Measurements from ENCODE around the gene KCNV2.
"Not testable (repeated sequence)": the region's sequence is repeated elsewhere in the genome, so short reads cannot be mapped to it uniquely, and the experiment has no call there.

Gene KCNV2

GRCh38 chr9:2717385-2717784 is at the start of gene KCNV2:
KCNV2 (plus strand) TSS chr9:2717510; CDS start chr9:2717740, 230 bp downstream.
- DNase-seq: no peak

DNA sequence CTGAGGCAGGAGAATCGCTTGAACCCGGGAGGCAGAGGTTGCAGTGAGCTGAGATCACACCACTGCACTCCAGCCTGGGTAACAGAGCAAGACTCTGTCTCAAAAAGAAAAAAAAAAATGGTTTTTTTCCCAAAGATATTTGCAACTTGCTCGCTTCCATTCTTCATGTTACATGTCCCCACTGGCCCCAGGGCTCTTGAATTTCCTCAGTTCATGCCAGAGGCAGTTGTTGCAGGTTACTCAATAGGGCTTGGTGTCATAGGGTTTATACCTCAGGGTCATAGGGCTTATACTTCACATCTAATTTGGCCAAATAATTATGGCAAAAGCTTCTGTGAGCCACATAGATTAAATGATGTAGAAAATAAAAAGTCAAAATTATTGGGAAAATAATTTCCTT is 44.1 kb upstream of the KCNV2 start:
- DNase-seq: no peak

GRCh38 chr9:2674141-2674824 is 43.0 kb upstream of the KCNV2 start:
- DNase-seq: no peak

GRCh38 chr9:2675834-2676233 is 41.5 kb upstream of the KCNV2 start:
- no peak for DNase-seq

DNA sequence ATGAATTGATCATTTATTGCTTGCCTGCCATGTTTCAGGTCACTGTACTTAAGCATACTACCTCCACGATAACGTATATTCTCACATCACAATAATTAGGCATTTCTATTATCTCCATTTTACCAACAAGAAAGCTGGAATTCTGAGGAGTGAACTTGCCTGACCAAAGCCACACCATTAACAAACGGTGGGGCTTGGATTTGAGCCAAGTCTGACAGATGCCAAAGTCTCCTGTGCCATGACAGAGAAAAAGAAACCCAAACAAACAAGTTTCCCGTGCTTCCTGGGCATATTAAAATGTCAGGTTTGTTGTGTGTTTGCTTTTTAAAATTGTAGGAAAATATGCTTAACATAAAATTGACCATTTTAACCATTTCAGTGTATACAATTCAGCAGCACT is 40.8 kb upstream of the KCNV2 start:
- no peak for DNase-seq

- no peak for DNase-seq
These were observed 39.1 kb upstream of the KCNV2 start for GRCh38 chr9:2677915-2678889.

GRCh38 chr9:2679011-2679410 is 38.3 kb upstream of the KCNV2 start:
- no peak for DNase-seq

GRCh38 chr9:2681981-2682380 is 35.3 kb upstream of the KCNV2 start:
- DNase-seq: no peak

- no peak for DNase-seq
These were observed 30.4 kb upstream of the KCNV2 start for GRCh38 chr9:2686911-2687310.

GRCh38 chr9:2688636-2689035 is 28.7 kb upstream of the KCNV2 start:
- DNase-seq: no peak

DNA sequence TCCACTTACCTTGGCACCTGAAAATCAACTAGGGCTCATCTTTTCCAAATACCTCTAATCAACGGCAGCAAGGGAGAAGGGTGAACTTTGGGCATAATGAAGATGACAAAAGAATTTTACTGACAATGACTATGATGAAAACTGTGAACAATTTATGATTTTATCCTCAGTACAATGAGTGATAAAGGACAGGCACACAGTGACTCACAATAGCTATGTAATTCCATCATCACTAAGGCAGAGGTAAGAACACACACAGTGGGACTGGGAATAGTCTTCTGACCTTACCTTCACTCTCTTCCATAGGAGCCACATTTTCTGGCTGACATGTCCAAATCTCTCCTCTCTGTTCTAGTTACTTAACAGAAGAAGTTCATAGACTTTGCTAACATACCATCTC is 26.1 kb upstream of the KCNV2 start:
- DNase-seq: no peak

GRCh38 chr9:2691626-2692025 is 25.7 kb upstream of the KCNV2 start:
- DNase-seq: no peak

GRCh38 chr9:2693056-2693455 is 24.3 kb upstream of the KCNV2 start:
- no peak for DNase-seq

- no peak for DNase-seq
These were observed 19.8 kb upstream of the KCNV2 start for GRCh38 chr9:2697492-2697891.

DNA sequence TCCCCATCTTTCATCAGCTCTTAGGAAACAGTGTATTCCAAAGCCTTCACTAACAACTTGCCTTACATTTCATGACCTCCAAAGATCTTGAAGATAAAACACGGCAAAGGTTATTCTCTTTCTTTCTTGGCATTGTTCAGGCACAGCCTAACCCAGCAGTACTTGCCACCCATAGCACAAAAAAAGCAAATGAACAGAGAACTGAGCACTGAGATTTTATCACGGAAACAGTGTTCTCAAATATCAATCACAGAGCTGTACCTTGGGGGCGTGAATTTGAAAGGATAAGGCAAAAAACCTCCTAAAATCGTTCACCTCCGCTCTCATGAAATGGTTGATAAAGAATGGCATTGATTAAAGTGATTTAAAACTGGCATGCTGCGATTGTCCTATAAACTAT is 16.9 kb upstream of the KCNV2 start:
- DNase-seq: no peak

DNA sequence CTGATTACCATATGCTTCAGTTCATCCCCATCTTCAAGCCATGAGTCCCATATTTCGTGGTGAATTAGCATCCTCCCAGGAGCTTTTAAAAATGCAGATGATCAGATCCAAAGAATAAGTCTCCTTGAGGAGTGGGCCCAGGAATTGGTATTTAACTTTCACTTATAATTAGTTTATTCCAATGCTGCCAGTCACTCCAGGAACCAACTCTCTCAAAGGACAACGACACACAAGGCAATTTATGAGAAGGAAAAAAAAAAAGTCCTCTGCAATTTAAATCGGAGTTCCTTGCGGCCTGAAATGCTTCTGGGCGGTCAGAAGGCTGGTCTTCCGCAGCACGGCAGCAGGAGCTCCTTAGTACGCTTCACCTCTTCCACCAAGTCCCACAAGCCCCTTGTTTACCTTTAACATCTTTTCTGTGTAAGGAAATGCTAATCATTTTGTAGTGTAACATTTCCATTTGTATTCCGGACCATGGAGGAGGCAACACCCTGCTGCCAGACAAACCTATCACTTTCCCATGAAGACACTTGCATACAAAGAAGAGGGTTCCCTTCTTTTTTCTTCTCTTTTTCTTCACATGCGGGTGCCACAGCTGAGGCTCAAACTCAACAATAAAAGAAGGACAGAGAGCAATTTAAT is 16.3 kb upstream of the KCNV2 start:
- DNase-seq: no peak

GRCh38 chr9:2704504-2704903 is 12.8 kb upstream of the KCNV2 start:
- no peak for DNase-seq

DNA sequence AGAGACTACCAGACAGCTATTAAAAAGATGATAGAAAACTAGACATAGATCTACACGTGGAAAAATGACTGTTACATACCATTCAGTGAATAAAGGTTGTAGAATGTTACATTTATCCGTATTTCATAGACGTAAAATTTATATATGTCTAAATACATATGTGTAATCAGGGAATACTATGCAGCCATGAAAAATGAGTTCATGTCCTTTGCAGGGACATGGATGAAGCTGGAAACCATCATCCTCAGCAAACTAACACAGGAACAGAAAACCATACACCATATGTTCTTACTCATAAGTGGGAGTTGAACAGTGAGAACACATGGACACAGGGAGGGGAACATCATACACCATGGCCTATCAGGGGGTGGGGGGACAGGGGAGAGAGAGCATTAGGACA is 10.1 kb upstream of the KCNV2 start:
- DNase-seq: not testable (repeated sequence)

DNA sequence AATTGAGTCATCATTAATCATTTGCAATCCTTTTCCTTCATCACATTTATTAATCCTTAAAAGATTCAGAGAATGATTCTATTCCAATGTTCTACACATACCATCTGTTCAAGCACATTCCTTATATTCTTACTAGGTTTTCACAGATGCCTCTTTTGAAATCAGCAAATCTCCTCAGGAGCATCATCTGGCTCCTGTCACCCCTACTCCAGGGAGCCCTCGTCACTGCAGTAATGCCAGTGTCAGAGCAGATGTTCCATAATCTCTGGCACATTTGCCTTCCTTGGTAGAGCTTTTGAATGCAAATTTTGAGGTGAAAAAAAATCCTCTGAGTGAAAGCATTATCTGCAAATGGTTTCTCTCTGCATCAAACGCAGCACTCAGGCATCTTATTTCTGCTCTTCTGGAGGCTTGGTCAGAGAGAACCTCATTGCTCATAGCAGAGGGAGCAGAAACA is 7.6 kb upstream of the KCNV2 start:
- DNase-seq: no peak

GRCh38 chr9:2711716-2712115 is 5.6 kb upstream of the KCNV2 start:
- DNase-seq: no peak

DNA sequence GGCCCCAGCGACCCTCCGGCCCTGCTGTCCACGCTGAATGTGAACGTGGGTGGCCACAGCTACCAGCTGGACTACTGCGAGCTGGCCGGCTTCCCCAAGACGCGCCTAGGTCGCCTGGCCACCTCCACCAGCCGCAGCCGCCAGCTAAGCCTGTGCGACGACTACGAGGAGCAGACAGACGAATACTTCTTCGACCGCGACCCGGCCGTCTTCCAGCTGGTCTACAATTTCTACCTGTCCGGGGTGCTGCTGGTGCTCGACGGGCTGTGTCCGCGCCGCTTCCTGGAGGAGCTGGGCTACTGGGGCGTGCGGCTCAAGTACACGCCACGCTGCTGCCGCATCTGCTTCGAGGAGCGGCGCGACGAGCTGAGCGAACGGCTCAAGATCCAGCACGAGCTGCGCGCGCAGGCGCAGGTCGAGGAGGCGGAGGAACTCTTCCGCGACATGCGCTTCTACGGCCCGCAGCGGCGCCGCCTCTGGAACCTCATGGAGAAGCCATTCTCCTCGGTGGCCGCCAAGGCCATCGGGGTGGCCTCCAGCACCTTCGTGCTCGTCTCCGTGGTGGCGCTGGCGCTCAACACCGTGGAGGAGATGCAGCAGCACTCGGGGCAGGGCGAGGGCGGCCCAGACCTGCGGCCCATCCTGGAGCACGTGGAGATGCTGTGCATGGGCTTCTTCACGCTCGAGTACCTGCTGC is 839 bp downstream of the KCNV2 start:
- no peak for DNase-seq

GRCh38 chr9:2718698-2719033 is 1.4 kb downstream of the KCNV2 start:
- no peak for DNase-seq

DNA sequence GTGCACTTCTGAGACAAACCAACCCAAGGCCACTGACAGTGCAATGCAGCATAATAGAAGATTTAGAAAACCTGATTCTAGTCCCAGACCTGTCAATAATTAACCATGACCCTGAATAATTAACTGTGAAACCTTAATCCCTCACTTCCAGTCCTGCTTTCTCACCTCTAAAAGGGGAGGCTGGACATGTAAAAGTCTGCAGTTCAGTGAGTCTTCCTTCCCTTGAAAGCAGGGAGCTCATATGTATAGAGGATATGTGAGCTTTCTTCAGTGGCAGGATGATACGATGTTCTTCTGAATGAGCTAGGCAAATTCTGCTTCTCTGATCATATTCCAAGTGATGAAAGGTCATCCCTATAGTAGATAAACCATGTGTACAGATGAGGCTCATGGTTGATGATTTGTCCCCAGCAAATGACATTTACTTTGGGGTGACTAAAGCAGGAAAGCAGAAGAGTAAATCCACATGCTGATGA is 2.9 kb downstream of the KCNV2 start:
- DNase-seq: no peak

Measured in CD4-positive, alpha-beta T cell treated with Interleukin-4 for 4 hours (primary cell).